SK-N-SH (cell line): ENCODE results near the gene COL5A1. TPM values are rescaled to one million over a fixed set of nuclear protein-coding genes. Genes with fewer than 3 reads are reported as not detected.
A peak's percentile ranks its signal among the peaks of the same experiment; 100 is the strongest.

Experiments used
- CTCF ChIA-PET: fragments of 300-600, 350-600 bp; formaldehyde crosslinking; extraction: SDS; loops from one replicate; lab custom pipeline; 2021; lab: Yijun Ruan, JAX
- POLR2A ChIA-PET: fragments of 350-600 bp; sonication (Branson Sonifier 250); formaldehyde crosslinking; extraction: SDS; loops from one replicate; lab custom pipeline; 2020; ENCODE audit warnings: antibody characterized with exemption, inconsistent platforms; lab: Yijun Ruan, JAX
- DNase-seq: peaks from one replicate; pipeline ENCODE4 v3.0.0; 2012
- H2AFZ ChIP-seq: fragments of 200-600 bp; sonication (generic); 2 replicates; pipeline ENCODE4 v1.8.1; 2016; ENCODE audit warnings: antibody characterized with exemption, mild to moderate bottlenecking, low read depth
- H3F3A ChIP-seq: fragments of 200-600 bp; sonication (generic); replicated peaks from 2 replicates; pipeline ENCODE3; 2016; ENCODE audit warnings: antibody characterized with exemption, mild to moderate bottlenecking; ENCODE audit not compliant: insufficient read depth
- H3K27ac ChIP-seq, 2 experiments: fragments of 200-500 bp in 1 of 2; fragments of 200-600 bp in 1 of 2; sonication (Bioruptor generic) in 1 of 2; sonication (generic), shearing (Covaris generic) in 1 of 2; 2 replicates each; pipeline versions ENCODE4 v1.5.1 to v1.6.1; 2014 to 2016; ENCODE audit warnings: low read depth in 2 of 2, inconsistent platforms in 1 of 2, low read length in 1 of 2, mild to moderate bottlenecking in 1 of 2, mixed read lengths in 1 of 2
- H3K27me3 ChIP-seq: fragments of 200-600 bp; sonication (generic), shearing (Covaris generic); 2 replicates; pipeline ENCODE4 v1.6.1; 2016; ENCODE audit warnings: mixed run types; ENCODE audit not compliant: insufficient read depth
- H3K36me3 ChIP-seq, 2 experiments: fragments of 200-500 bp in 1 of 2; fragments of 200-600 bp in 1 of 2; sonication (Bioruptor generic) in 1 of 2; sonication (generic) in 1 of 2; replicated peaks in 1 of 2; 2 replicates each; pipeline versions ENCODE3 to v1.5.1; 2014 to 2016; ENCODE audit warnings: low read length in 1 of 2, mild to moderate bottlenecking in 1 of 2; ENCODE audit not compliant: insufficient read depth in 2 of 2, control insufficient read depth in 1 of 2
- H3K4me1 ChIP-seq, 2 experiments: fragments of 200-500 bp in 1 of 2; fragments of 200-600 bp in 1 of 2; sonication (Bioruptor generic) in 1 of 2; sonication (generic), shearing (Covaris generic) in 1 of 2; 2 replicates each; pipeline versions ENCODE4 v1.5.1 to v1.6.1; 2014 to 2016; ENCODE audit warnings: low read depth in 1 of 2, low read length in 1 of 2, mixed run types in 1 of 2; ENCODE audit not compliant: insufficient read depth in 2 of 2, control insufficient read depth in 1 of 2
- H3K4me2 ChIP-seq: fragments of 200-600 bp; sonication (generic), shearing (Covaris generic); 2 replicates; pipeline ENCODE4 v1.6.1; 2017; ENCODE audit warnings: mixed run types
- H3K4me3 ChIP-seq, 2 experiments: fragments of 200-500 bp in 1 of 2; fragments of 200-600 bp in 1 of 2; sonication (Bioruptor generic) in 1 of 2; sonication (generic), shearing (Covaris generic) in 1 of 2; 2 replicates each; pipeline versions ENCODE4 v1.5.1 to v1.8.1; 2014 to 2016; ENCODE audit warnings: low read depth in 2 of 2, inconsistent platforms in 1 of 2, low read length in 1 of 2, mild to moderate bottlenecking in 1 of 2, mixed read lengths in 1 of 2, moderate library complexity in 1 of 2
- H3K79me2 ChIP-seq: fragments of 200-600 bp; sonication (generic); 2 replicates; pipeline ENCODE4 v1.8.1; 2017; ENCODE audit warnings: mild to moderate bottlenecking; ENCODE audit not compliant: insufficient read depth
- H3K9ac ChIP-seq: fragments of 200-600 bp; sonication (generic); 2 replicates; pipeline ENCODE4 v1.6.1; 2017; ENCODE audit warnings: mixed run types
- H3K9me2 ChIP-seq: fragments of 200-600 bp; sonication (generic); 2 replicates; pipeline ENCODE4 v1.6.1; 2017; ENCODE audit warnings: mixed run types
- H3K9me3 ChIP-seq: fragments of 200-600 bp; sonication (generic); 2 replicates; pipeline ENCODE4 v1.6.1; 2017; ENCODE audit warnings: mixed run types, mild to moderate bottlenecking, moderate library complexity
- H4K20me1 ChIP-seq: fragments of 200-600 bp; sonication (generic); 2 replicates; pipeline ENCODE4 v1.6.1; 2017; ENCODE audit warnings: mild to moderate bottlenecking, mixed run types; ENCODE audit not compliant: insufficient read depth
- CHD2 ChIP-seq: fragments of 150-350 bp; IDR thresholded peaks from 2 replicates; pipeline ENCODE4 v1.6.1; 2018; ENCODE audit warnings: low read length; ENCODE audit not compliant: partially characterized antibody
- EZH2phosphoT487 ChIP-seq: fragments of 200-600 bp; sonication (generic); IDR thresholded peaks from 2 replicates; pipeline ENCODE4 v1.6.1; 2017; ENCODE audit warnings: low read depth, mixed run types, mild to moderate bottlenecking, antibody characterized with exemption, moderate library complexity, borderline replicate concordance
- FOSL2 ChIP-seq: IDR thresholded peaks from 2 replicates; pipeline ENCODE4 v1.4.0; 2012; ENCODE audit warnings: low read depth, mild to moderate bottlenecking, moderate library complexity, borderline replicate concordance
- MEF2A ChIP-seq: IDR thresholded peaks from 2 replicates; pipeline ENCODE4 v1.4.0; 2012; ENCODE audit warnings: low read depth, borderline replicate concordance
- NFIC ChIP-seq: IDR thresholded peaks from 2 replicates; pipeline ENCODE4 v1.4.0; 2012; ENCODE audit warnings: borderline replicate concordance
- NRF1 ChIP-seq: IDR thresholded peaks from 2 replicates; pipeline ENCODE4 v1.6.1; 2012; ENCODE audit warnings: low read depth, mild to moderate bottlenecking, low read length
- RCOR1 ChIP-seq: fragments of 150-350 bp; IDR thresholded peaks from 2 replicates; pipeline ENCODE4 v1.6.1; 2017; ENCODE audit warnings: antibody characterized with exemption, low read length
- RFX5 ChIP-seq: IDR thresholded peaks from 2 replicates; pipeline ENCODE4 v1.6.1; 2012; ENCODE audit warnings: mild to moderate bottlenecking, improper control_type of control experiment, low read length
- RXRA ChIP-seq: IDR thresholded peaks from 2 replicates; pipeline ENCODE4 v1.4.0; 2012; ENCODE audit warnings: low read depth, mild to moderate bottlenecking, borderline replicate concordance
- SMC3 ChIP-seq: IDR thresholded peaks from 2 replicates; pipeline ENCODE4 v1.6.1; 2012; ENCODE audit warnings: low read depth, low read length, improper control_type of control experiment
- TAF1 ChIP-seq: IDR thresholded peaks from 2 replicates; pipeline ENCODE4 v1.6.1; 2012; ENCODE audit warnings: low read depth, mild to moderate bottlenecking, low read length, moderate library complexity, borderline replicate concordance
- TCF12 ChIP-seq: IDR thresholded peaks from 2 replicates; pipeline ENCODE4 v1.4.0; 2012
- YY1 ChIP-seq: IDR thresholded peaks from 2 replicates; pipeline ENCODE4 v1.4.0; 2012; ENCODE audit warnings: low read depth, mild to moderate bottlenecking
- WGBS: methylation state at CpG from one replicate; pipeline ENCODE4 v1.1.6; 2017; ENCODE audit warnings: low lambda C conversion rate; 5-methylcytosine and 5-hydroxymethylcytosine counted together
- polyA plus RNA-seq, 3 experiments: library from polyadenylated mRNA; depleted of rRNA; stranded (reverse); fragments of >200 nt; gene quantifications; 2 replicates each; pipeline ENCODE4 v1.2.3, GENCODE V29; 2012
- TF ChIP-seq, protein P1 (sequence below): fragments of 200-600 bp; sonication (generic); IDR thresholded peaks from 2 replicates; pipeline ENCODE4 v1.6.1; 2017; ENCODE audit warnings: antibody characterized with exemption, mild to moderate bottlenecking, moderate library complexity
- TF ChIP-seq, protein P2 (sequence below): IDR thresholded peaks from 2 replicates; pipeline ENCODE4; 2012
- TF ChIP-seq, protein P3 (sequence below): fragments of 150-350 bp; IDR thresholded peaks from 2 replicates; pipeline ENCODE4 v1.6.1; 2016; ENCODE audit warnings: mild to moderate bottlenecking, low read depth, low read length
- TF ChIP-seq, protein P4 (sequence below): IDR thresholded peaks from 2 replicates; pipeline ENCODE4 v1.4.0; 2012; ENCODE audit warnings: low read depth, borderline replicate concordance

Gene COL5A1
- polyA plus RNA-seq, 1 of the 3 experiments (the other 2 are of a cell fraction): 73.8 TPM

DNA sequence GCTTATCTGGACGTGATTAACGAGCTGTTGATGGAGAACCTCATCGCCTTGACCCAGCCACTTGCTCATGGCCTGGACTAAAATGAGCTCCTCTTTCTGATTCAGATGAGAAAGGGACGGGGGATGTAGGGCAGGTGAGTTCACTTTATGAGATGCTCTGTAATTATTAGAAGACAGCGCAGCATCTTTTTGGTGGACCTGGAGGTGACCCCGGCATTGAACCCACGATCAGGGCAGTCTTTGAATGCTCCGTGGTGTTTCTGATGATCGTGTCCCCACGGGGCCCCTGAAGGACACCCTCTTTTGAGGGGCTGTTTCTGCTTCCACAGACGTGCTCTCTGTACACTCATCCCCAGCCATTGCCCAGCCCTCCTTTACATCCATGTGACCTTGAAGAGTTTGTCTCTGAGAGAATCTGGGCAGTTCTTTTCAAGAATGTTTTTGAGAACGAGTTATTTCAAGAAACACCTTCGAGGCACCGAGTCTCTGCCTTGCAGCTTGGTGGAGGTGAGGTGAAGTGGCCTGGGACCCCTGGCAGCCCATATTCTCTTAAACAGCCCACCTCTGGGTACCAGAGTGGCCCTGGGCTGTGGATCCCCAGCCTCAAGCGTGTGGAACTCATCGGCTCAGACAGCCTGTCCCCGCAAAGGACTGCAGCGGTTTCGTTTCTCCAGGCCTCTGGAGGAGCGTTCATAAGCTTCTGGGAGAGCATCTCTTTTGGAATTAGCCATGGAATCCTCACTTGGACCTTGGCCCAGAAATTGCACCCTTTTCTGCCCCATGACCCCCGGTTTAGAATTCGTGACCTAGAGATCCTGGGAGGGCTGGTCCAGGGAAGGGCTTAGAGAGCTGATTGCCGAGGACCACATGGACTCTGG is 50.3 kb downstream of the COL5A1 start:
- H3K4me1 ChIP-seq: peaks cover 0 to 36% of the 10 kb centered on the region in 2 experiments; a peak in 1 of 4 replicates
- no peak overlapping the region for H3K4me2 ChIP-seq
- POLR2A ChIA-PET: interaction anchor here (0.6 kb wide), 1 partner anchor 788 kb away, joined by 3 read pairs; no protein-coding TSS in a partner anchor
- no peak overlapping the region for H3K4me3 ChIP-seq
- H3F3A ChIP-seq: peaks cover 9% of the 10 kb centered on the region
- DNase-seq: no peak
- peaks cover 100% of the 10 kb centered on the region for H4K20me1 ChIP-seq
- H3K27ac ChIP-seq: peak overlapping the region in 1 of 2 experiments; percentile 40; a peak in 2 of 4 replicates
- WGBS: 86% methylated on average over 18 of the region's 23 CpGs
- H3K27me3 ChIP-seq: no peaks in the 10 kb centered on the region
- no peaks in the 10 kb centered on the region for H3K9me2 ChIP-seq
- peaks cover 25 to 42% of the 10 kb centered on the region in 2 experiments for H3K36me3 ChIP-seq
- no peak overlapping the region for H3K9ac ChIP-seq
- H3K9me3 ChIP-seq: no peaks in the 10 kb centered on the region
- TF ChIP-seq CHD2 (no peak), NRF1 (no peak), MEF2A (no peak), FOSL2 (no peak), SMC3 (no peak), EZH2phosphoT487 (no peak), YY1 (no peak), TCF12 (no peak), RXRA (no peak)
- H2AFZ ChIP-seq: no peak overlapping the region
- peaks cover 100% of the 10 kb centered on the region for H3K79me2 ChIP-seq
- CTCF ChIA-PET: interaction anchor here (1.0 to 9.9 kb wide), 11 partner anchors 13 to 649 kb away, joined by 3 to 122 read pairs (median 11); no protein-coding TSS in a partner anchor

DNA sequence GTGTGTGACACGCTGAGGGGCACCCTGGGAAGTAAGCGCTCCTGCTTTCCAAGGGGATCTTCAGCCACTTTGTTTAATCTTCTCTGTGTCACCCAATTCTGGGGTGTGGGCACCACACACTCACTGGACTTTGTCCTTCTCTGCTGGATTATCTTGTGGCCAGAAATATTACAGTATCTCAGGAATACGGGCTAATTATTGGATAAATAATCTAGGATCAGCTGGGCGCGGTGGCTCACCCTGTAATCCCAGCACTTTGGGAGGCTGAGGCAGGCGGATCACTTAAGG is 50.9 kb downstream of the COL5A1 start:
- Histone ChIP-seq H3F3A (peaks cover 5% of the 10 kb centered on the region), H3K27ac (peak overlapping the region in 1 of 2 experiments; percentile 40; a peak in 1 of 4 replicates), H3K4me2 (no peak overlapping the region), H3K9me3 (no peaks in the 10 kb centered on the region), H3K4me3 (no peak overlapping the region), H3K36me3 (peaks cover 25 to 37% of the 10 kb centered on the region in 2 experiments), H3K9me2 (no peaks in the 10 kb centered on the region), H3K9ac (no peak overlapping the region), H3K79me2 (peaks cover 100% of the 10 kb centered on the region), H3K4me1 (peaks cover 0 to 36% of the 10 kb centered on the region in 2 experiments; a peak in 1 of 4 replicates), H2AFZ (no peak overlapping the region), H4K20me1 (peaks cover 100% of the 10 kb centered on the region), H3K27me3 (no peaks in the 10 kb centered on the region)
- ChIA-PET POLR2A (interaction anchor here (0.6 kb wide), 1 partner anchor 788 kb away, joined by 3 read pairs; no protein-coding TSS in a partner anchor), CTCF (interaction anchor here (1.3 to 9.9 kb wide), 5 partner anchors 32 to 521 kb away, joined by 5 to 122 read pairs (median 24); no protein-coding TSS in a partner anchor)
- 87% methylated on average over 6 of the region's 6 CpGs for WGBS
- no peak for DNase-seq
- no peak for TF ChIP-seq SMC3
- TF ChIP-seq TCF12: no peak
- no peak for TF ChIP-seq RFX5
- TF ChIP-seq EZH2phosphoT487: no peak
- TF ChIP-seq, protein P1, sequence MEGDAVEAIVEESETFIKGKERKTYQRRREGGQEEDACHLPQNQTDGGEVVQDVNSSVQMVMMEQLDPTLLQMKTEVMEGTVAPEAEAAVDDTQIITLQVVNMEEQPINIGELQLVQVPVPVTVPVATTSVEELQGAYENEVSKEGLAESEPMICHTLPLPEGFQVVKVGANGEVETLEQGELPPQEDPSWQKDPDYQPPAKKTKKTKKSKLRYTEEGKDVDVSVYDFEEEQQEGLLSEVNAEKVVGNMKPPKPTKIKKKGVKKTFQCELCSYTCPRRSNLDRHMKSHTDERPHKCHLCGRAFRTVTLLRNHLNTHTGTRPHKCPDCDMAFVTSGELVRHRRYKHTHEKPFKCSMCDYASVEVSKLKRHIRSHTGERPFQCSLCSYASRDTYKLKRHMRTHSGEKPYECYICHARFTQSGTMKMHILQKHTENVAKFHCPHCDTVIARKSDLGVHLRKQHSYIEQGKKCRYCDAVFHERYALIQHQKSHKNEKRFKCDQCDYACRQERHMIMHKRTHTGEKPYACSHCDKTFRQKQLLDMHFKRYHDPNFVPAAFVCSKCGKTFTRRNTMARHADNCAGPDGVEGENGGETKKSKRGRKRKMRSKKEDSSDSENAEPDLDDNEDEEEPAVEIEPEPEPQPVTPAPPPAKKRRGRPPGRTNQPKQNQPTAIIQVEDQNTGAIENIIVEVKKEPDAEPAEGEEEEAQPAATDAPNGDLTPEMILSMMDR: no peak
- TF ChIP-seq NFIC: no peak
- TF ChIP-seq, protein P2, sequence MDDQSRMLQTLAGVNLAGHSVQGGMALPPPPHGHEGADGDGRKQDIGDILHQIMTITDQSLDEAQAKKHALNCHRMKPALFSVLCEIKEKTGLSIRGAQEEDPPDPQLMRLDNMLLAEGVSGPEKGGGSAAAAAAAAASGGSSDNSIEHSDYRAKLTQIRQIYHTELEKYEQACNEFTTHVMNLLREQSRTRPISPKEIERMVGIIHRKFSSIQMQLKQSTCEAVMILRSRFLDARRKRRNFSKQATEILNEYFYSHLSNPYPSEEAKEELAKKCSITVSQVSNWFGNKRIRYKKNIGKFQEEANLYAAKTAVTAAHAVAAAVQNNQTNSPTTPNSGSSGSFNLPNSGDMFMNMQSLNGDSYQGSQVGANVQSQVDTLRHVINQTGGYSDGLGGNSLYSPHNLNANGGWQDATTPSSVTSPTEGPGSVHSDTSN: no peak
- TF ChIP-seq, protein P3, sequence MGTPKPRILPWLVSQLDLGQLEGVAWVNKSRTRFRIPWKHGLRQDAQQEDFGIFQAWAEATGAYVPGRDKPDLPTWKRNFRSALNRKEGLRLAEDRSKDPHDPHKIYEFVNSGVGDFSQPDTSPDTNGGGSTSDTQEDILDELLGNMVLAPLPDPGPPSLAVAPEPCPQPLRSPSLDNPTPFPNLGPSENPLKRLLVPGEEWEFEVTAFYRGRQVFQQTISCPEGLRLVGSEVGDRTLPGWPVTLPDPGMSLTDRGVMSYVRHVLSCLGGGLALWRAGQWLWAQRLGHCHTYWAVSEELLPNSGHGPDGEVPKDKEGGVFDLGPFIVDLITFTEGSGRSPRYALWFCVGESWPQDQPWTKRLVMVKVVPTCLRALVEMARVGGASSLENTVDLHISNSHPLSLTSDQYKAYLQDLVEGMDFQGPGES: no peak
- TF ChIP-seq TAF1: no peak
- TF ChIP-seq RXRA: no peak
- no peak for TF ChIP-seq MEF2A
- TF ChIP-seq, protein P4, sequence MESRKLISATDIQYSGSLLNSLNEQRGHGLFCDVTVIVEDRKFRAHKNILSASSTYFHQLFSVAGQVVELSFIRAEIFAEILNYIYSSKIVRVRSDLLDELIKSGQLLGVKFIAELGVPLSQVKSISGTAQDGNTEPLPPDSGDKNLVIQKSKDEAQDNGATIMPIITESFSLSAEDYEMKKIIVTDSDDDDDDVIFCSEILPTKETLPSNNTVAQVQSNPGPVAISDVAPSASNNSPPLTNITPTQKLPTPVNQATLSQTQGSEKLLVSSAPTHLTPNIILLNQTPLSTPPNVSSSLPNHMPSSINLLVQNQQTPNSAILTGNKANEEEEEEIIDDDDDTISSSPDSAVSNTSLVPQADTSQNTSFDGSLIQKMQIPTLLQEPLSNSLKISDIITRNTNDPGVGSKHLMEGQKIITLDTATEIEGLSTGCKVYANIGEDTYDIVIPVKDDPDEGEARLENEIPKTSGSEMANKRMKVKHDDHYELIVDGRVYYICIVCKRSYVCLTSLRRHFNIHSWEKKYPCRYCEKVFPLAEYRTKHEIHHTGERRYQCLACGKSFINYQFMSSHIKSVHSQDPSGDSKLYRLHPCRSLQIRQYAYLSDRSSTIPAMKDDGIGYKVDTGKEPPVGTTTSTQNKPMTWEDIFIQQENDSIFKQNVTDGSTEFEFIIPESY: no peak
- no peak for TF ChIP-seq RCOR1
